ENCODE data around the gene MPST.

The MPST gene

GRCh38 chr22:37023743-37024338 lies 4.3 kb downstream of the MPST start:
- no peak for DNase-seq

GRCh38 chr22:37024339-37025157 lies 5.0 kb downstream of the MPST start:
- DNase-seq: no peak

GRCh38 chr22:37025500-37026070 lies 6.0 kb downstream of the MPST start:
- no peak for DNase-seq

GRCh38 chr22:37026325-37026724 lies 6.8 kb downstream of the MPST start:
- DNase-seq: no peak

GRCh38 chr22:37027556-37027955 lies 8.0 kb downstream of the MPST start:
- no peak for DNase-seq

GRCh38 chr22:37028692-37029674 lies 9.4 kb downstream of the MPST start:
- no peak for DNase-seq

GRCh38 chr22:37030560-37031281 lies 11.2 kb downstream of the MPST start:
- DNase-seq: no peak

- no peak for DNase-seq
Measured at GRCh38 chr22:37032134-37032534, 12.6 kb downstream of the MPST start.

- no peak for DNase-seq
Measured at GRCh38 chr22:37032535-37033460, 13.3 kb downstream of the MPST start.

- DNase-seq: no peak
Measured at GRCh38 chr22:37033605-37034430, 14.3 kb downstream of the MPST start.

- no peak for DNase-seq
Measured at GRCh38 chr22:37036655-37037377, 17.3 kb downstream of the MPST start.

- no peak for DNase-seq
Measured at GRCh38 chr22:37037669-37038068, 18.1 kb downstream of the MPST start.

- DNase-seq: no peak
Measured at GRCh38 chr22:37039466-37039865, 19.9 kb downstream of the MPST start.

- DNase-seq: no peak
Measured at GRCh38 chr22:37043209-37043827, 23.8 kb downstream of the MPST start.

- no peak for DNase-seq
Measured at GRCh38 chr22:37043828-37044538, 24.4 kb downstream of the MPST start.

GRCh38 chr22:37044634-37045625 lies 25.4 kb downstream of the MPST start:
- DNase-seq: no peak

- DNase-seq: no peak
Measured at GRCh38 chr22:37045958-37046357, 26.4 kb downstream of the MPST start.
